ENCODE data around the gene FAM32A. TPM values are rescaled to one million over a fixed set of nuclear protein-coding genes. Genes with fewer than 3 reads are reported as not detected.

FAM32A gene
- total RNA-seq, 1 donor from 2014 or later: 59.9 TPM

GRCh38 chr19:16207063-16207462 is 21.9 kb downstream of the FAM32A start:
- H3K27ac ChIP-seq: no peak overlapping the region
- TF ChIP-seq CTCF (IDR thresholded peaks at IDR 0.05): no peak
- no peak overlapping the region for H3K4me3 ChIP-seq
- ATAC-seq: no peak
- H3K27me3 ChIP-seq (ENCODE audit: low read depth): no peaks in the 10 kb centered on the region
- DNase-seq: no peak
- peaks cover 96% of the 10 kb centered on the region for H3K36me3 ChIP-seq
- no peaks in the 10 kb centered on the region for H3K9me3 ChIP-seq
- no peaks in the 10 kb centered on the region for H3K4me1 ChIP-seq
- intact Hi-C loops (cut with DNase I): no loop called here

- TF ChIP-seq CTCF (IDR thresholded peaks at IDR 0.05): no peak
- H3K4me3 ChIP-seq: no peak overlapping the region
- H3K9me3 ChIP-seq: no peaks in the 10 kb centered on the region
- no peaks in the 10 kb centered on the region for H3K4me1 ChIP-seq
- H3K27ac ChIP-seq: no peak overlapping the region
- peaks cover 91% of the 10 kb centered on the region for H3K36me3 ChIP-seq
- no peak for DNase-seq
- H3K27me3 ChIP-seq (ENCODE audit: low read depth): no peaks in the 10 kb centered on the region
- intact Hi-C loops (cut with DNase I): no loop called here
- ATAC-seq: no peak
These were observed 22.3 kb downstream of the FAM32A start for GRCh38 chr19:16207490-16208025.

GRCh38 chr19:16208064-16208759 is 23.0 kb downstream of the FAM32A start:
- no peak overlapping the region for H3K4me3 ChIP-seq
- no peak for DNase-seq
- no peaks in the 10 kb centered on the region for H3K4me1 ChIP-seq
- no peak for ATAC-seq
- TF ChIP-seq CTCF (IDR thresholded peaks at IDR 0.05): no peak
- no peaks in the 10 kb centered on the region for H3K9me3 ChIP-seq
- no peaks in the 10 kb centered on the region for H3K27me3 ChIP-seq (ENCODE audit: low read depth)
- intact Hi-C loops (cut with DNase I): no loop called here
- H3K27ac ChIP-seq: no peak overlapping the region
- peaks cover 89% of the 10 kb centered on the region for H3K36me3 ChIP-seq

- Histone ChIP-seq H3K9me3 (no peaks in the 10 kb centered on the region), H3K36me3 (peaks cover 89% of the 10 kb centered on the region), H3K4me3 (no peak overlapping the region), H3K27ac (no peak overlapping the region), H3K4me1 (no peaks in the 10 kb centered on the region), H3K27me3 (ENCODE audit: low read depth) (no peaks in the 10 kb centered on the region)
- intact Hi-C loops (cut with DNase I): no loop called here
- DNase-seq (no peak), ATAC-seq (no peak)
- no peak for TF ChIP-seq CTCF (IDR thresholded peaks at IDR 0.05)
These were observed 23.8 kb downstream of the FAM32A start for GRCh38 chr19:16208847-16209665.

GRCh38 chr19:16210168-16210567 is 25.0 kb downstream of the FAM32A start:
- intact Hi-C loops (cut with DNase I): no loop called here
- no peak overlapping the region for H3K27ac ChIP-seq
- no peak for TF ChIP-seq CTCF (IDR thresholded peaks at IDR 0.05)
- no peaks in the 10 kb centered on the region for H3K27me3 ChIP-seq (ENCODE audit: low read depth)
- no peaks in the 10 kb centered on the region for H3K9me3 ChIP-seq
- H3K4me1 ChIP-seq: no peaks in the 10 kb centered on the region
- H3K4me3 ChIP-seq: no peak overlapping the region
- ATAC-seq (no peak), DNase-seq (no peak)
- H3K36me3 ChIP-seq: peaks cover 86% of the 10 kb centered on the region

Measured in lower lobe of right lung (tissue), 2 donors.